HL-60 (cell line): ENCODE data around the gene ITSN2.

Experiments
- CTCF ChIP-seq: IDR thresholded peaks from one replicate; pipeline ENCODE4 v1.5.1; 2011; ENCODE audit warnings: low read length, control low read depth, inconsistent platforms; ENCODE audit not compliant: insufficient read depth
- POLR2AphosphoS5 ChIP-seq: IDR thresholded peaks from 2 replicates; pipeline ENCODE4 v1.6.1; 2012; ENCODE audit warnings: low read depth
- REST ChIP-seq: IDR thresholded peaks from 2 replicates; pipeline ENCODE4 v1.6.1; 2012; ENCODE audit warnings: low read depth; ENCODE audit not compliant: insufficient replicate concordance

GRCh38 chr2:24351981-24352380 lies 8.4 kb downstream of the ITSN2 start:
- no peak for TF ChIP-seq CTCF
- TF ChIP-seq REST = no peak
- no peak for TF ChIP-seq POLR2AphosphoS5
